Neutrophil (primary cell): ENCODE measurements around the gene DISC1.
"Not testable (repeated sequence)": the region's sequence is repeated elsewhere in the genome, so short reads cannot be mapped to it uniquely, and the experiment has no call there.

Source experiments
- H3K27ac ChIP-seq: fragments of 200-600 bp; sonication (generic); 2 replicates; pipeline ENCODE4 v1.5.1; 2016; ENCODE audit warnings: mild to moderate bottlenecking, moderate library complexity
- H3K27me3 ChIP-seq: fragments of 200-600 bp; sonication (generic); 2 replicates; pipeline ENCODE4 v1.6.0; 2016; ENCODE audit warnings: mild to moderate bottlenecking
- H3K36me3 ChIP-seq: fragments of 200-600 bp; sonication (generic); 2 replicates; pipeline ENCODE4 v1.5.1; 2017
- H3K4me1 ChIP-seq, 2 experiments: fragments of 200-600 bp in 1 of 2; sonication (generic) in 1 of 2; 1 replicate in 1 of 2; 2 replicates in 1 of 2; pipeline versions ENCODE4 v1.5.1 to v1.6.1; 2013 to 2016; ENCODE audit warnings: low read depth in 1 of 2, low read length in 1 of 2, mild to moderate bottlenecking in 1 of 2, moderate library complexity in 1 of 2; ENCODE audit not compliant: control insufficient read depth in 1 of 2, insufficient read depth in 1 of 2
- H3K4me3 ChIP-seq, 2 experiments: fragments of 200-600 bp in 1 of 2; sonication (generic) in 1 of 2; 1 replicate in 1 of 2; 2 replicates in 1 of 2; pipeline ENCODE4 v1.5.1; 2013 to 2016; ENCODE audit warnings: low read depth in 1 of 2, low read length in 1 of 2, mild to moderate bottlenecking in 1 of 2, moderate library complexity in 1 of 2
- H3K9me3 ChIP-seq: fragments of 200-600 bp; sonication (generic); 2 replicates; pipeline ENCODE4 v1.5.1; 2016
- TF ChIP-seq, protein P1 (sequence below): fragments of 200-600 bp; sonication (generic); IDR thresholded peaks from 2 replicates; pipeline ENCODE4 v1.5.1; 2016; ENCODE audit warnings: antibody characterized with exemption

Gene DISC1

DNA sequence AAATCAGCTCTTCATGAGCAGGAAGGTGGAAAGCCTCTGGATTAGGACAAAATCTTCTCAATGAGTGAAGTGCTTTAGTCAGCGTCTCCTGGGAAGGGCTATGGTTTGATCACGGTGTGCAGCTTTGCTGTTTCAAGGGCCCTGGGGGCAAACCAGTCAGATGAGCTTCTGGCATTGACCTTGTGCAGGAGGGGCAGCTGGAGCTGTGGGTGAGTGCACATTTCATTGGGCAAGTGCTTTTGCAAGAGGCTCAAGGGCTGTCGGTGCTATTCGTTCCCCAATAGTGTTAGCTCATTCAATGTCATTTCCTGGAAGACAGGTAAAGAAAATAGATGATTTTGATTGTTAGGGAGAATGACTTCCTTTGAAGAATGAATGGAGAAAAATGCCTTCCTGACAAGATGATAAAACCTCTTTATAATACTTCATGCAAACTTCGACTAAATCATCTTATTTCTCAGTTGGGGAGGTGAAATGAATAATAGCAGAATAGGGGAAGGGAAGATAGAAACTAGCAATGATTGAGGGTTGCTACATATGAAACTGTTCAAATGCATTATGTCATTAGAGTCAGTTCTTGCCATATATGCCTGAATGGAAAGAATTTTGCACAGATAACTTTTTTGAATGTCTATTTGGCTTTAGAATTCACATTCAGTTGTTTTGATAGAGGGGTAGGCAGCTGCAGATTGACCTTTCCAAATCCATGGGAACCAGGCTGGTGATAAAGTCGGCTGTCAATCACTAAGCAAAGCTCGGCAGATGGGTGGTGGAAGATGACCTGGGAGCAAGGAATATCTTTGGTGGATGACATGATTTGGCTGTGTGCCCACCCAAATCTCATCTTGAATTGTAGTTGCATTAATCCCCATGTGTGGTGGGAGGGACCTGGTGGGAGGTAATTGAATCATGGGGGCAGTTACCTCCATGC lies 12.9 kb upstream of the DISC1 start:
- H3K4me3 ChIP-seq, result peak overlapping the region; percentile 46 to 51
- TF ChIP-seq, protein P1, sequence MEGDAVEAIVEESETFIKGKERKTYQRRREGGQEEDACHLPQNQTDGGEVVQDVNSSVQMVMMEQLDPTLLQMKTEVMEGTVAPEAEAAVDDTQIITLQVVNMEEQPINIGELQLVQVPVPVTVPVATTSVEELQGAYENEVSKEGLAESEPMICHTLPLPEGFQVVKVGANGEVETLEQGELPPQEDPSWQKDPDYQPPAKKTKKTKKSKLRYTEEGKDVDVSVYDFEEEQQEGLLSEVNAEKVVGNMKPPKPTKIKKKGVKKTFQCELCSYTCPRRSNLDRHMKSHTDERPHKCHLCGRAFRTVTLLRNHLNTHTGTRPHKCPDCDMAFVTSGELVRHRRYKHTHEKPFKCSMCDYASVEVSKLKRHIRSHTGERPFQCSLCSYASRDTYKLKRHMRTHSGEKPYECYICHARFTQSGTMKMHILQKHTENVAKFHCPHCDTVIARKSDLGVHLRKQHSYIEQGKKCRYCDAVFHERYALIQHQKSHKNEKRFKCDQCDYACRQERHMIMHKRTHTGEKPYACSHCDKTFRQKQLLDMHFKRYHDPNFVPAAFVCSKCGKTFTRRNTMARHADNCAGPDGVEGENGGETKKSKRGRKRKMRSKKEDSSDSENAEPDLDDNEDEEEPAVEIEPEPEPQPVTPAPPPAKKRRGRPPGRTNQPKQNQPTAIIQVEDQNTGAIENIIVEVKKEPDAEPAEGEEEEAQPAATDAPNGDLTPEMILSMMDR, result no peak
- no peaks in the 10 kb centered on the region for H3K9me3 ChIP-seq
- H3K4me1 ChIP-seq, result peaks cover 39 to 40% of the 10 kb centered on the region in 2 experiments
- H3K27ac ChIP-seq, result peak overlapping the region; percentile 82
- H3K27me3 ChIP-seq, result no peaks in the 10 kb centered on the region
- no peaks in the 10 kb centered on the region for H3K36me3 ChIP-seq

DNA sequence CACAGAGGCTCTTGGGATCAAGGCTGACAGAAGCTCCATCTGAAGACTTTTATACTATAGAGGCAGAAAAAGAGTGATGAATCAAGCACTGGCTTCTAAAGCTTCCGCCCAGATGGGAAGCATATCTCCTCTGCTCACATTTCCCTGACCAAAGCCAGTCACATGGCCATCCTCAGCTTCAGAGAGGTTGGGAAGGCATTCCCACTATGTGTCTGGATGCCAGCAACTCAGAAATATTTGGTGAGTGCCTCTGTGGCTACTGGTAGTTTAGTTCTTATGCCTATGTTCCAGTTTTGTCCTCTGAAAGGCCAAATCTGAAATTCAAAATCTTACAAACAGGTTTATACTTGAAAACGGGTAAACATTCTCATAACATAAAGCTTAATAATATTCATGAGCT lies 9.9 kb upstream of the DISC1 start:
- H3K9me3 ChIP-seq, result no peaks in the 10 kb centered on the region
- no peak overlapping the region for H3K4me3 ChIP-seq
- no peaks in the 10 kb centered on the region for H3K36me3 ChIP-seq
- H3K27ac ChIP-seq, result no peak overlapping the region
- no peaks in the 10 kb centered on the region for H3K27me3 ChIP-seq
- H3K4me1 ChIP-seq, result peaks cover 35% of the 10 kb centered on the region in 2 experiments
- TF ChIP-seq, protein P1, result no peak

DNA sequence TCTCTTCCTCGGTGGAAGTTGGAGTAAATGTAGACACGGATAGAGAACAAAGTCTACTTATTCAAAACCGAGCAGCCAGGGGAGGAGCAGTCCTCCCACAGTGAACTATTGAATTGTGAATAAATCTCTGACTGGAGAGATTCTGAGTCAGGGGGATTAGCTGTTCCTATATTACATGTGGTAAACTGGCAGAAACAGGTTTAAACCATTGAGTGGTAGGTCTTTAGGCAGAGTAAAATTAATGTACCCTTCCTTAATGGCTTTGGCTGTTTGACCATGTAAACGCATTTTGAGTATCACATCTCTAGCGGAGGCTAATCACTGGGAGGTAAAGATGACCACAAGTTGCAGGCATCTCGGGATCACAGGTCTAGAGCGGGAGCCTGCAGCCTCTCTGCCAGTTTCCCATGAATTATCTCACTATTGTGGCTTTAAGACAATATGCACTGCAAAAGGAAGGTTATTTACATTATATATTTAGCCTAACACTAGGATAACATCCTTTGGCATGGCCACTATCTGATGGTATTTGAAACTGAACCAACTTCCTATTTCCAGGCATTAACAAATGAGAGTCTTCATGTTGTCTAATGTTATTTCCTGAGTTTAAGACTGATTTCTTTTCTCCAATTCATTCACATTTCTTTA lies 7.9 kb upstream of the DISC1 start:
- H3K27ac ChIP-seq, result no peak overlapping the region
- H3K4me1 ChIP-seq, result peaks cover 14% of the 10 kb centered on the region in 2 experiments
- H3K9me3 ChIP-seq, result no peaks in the 10 kb centered on the region
- no peaks in the 10 kb centered on the region for H3K36me3 ChIP-seq
- TF ChIP-seq, protein P1, result no peak
- no peak overlapping the region for H3K4me3 ChIP-seq
- no peaks in the 10 kb centered on the region for H3K27me3 ChIP-seq

DNA sequence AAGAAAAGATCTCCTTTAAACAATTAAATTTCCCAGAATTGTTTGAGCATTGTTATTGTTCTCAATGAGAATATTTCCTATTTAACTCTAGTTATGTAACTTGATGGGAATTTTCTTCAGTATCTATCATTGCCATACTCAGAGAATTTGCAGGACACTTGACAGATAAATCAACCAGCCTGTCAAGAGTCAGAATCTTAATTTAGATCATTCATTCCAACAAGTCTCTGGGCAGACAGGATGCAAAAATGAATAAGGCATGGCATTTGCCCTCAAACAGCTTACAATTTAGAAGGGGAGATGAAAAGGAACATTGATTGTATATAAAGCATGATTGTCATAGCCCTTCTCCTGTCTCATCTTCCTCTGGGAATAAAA lies 7.3 kb upstream of the DISC1 start:
- H3K4me3 ChIP-seq, result no peak overlapping the region
- TF ChIP-seq, protein P1, result no peak
- H3K4me1 ChIP-seq, result peaks cover 9% of the 10 kb centered on the region in 2 experiments
- H3K27ac ChIP-seq, result no peak overlapping the region
- no peaks in the 10 kb centered on the region for H3K27me3 ChIP-seq
- H3K36me3 ChIP-seq, result no peaks in the 10 kb centered on the region
- H3K9me3 ChIP-seq, result no peaks in the 10 kb centered on the region

DNA sequence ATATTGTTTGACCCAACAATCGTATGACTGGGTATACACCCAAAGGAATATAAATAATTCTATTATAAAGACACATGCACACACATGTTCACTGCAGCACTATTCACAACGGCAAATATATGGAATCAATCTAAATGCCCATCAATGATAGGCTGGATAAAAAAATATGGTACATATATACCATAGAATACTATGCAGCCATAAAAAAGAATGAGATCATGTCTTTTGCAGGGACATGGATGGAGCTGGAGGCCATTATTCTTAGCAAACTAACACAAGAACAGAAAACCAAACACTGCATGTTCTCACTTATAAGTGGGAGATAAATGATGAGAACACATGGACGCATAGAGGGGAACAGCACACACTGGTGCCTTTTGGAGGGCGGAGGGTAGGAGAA lies 1.5 kb upstream of the DISC1 start:
- H3K27me3 ChIP-seq, H3K27ac ChIP-seq, H3K36me3 ChIP-seq, H3K4me3 ChIP-seq, H3K9me3 ChIP-seq: not testable (repeated sequence)
- H3K4me1 ChIP-seq, result peaks cover 22 to 32% of the 10 kb centered on the region in 2 experiments
